ENCODE data around the gene HLA-F. TPM values are rescaled to one million over a fixed set of nuclear protein-coding genes. Genes with fewer than 3 reads are reported as not detected.

The HLA-F gene
- total RNA-seq, 2 experiments from 2014 or later = 300 to 444 TPM

GRCh38 chr6:29739882-29740261, 16.6 kb downstream of the HLA-F start:
- no peak overlapping the region for H3K27ac Mint-ChIP-seq
- CTCF ChIA-PET = interaction anchor here (5.3 to 8.4 kb wide), 3 partner anchors 9 to 95 kb away, joined by 60 to 89 read pairs (median 65); no protein-coding TSS in a partner anchor
- peaks cover 2% of the 10 kb centered on the region for H3K4me1 Mint-ChIP-seq

GRCh38 chr6:29741592-29741991, 18.4 kb downstream of the HLA-F start:
- H3K4me1 Mint-ChIP-seq = peaks cover 9% of the 10 kb centered on the region
- H3K4me3 Mint-ChIP-seq = no peak overlapping the region
- H3K36me3 Mint-ChIP-seq = peaks cover 10% of the 10 kb centered on the region
- no peaks in the 10 kb centered on the region for H3K9me3 Mint-ChIP-seq (ENCODE audit: low read depth)
- DNase-seq = peak; percentile 33
- ATAC-seq = no peak
- H3K27me3 Mint-ChIP-seq = no peaks in the 10 kb centered on the region
- no peak overlapping the region for H3K27ac Mint-ChIP-seq
- CTCF ChIA-PET = interaction anchor here (1.1 to 2.7 kb wide), 5 partner anchors 10 to 39 kb away, joined by 3 to 13 read pairs (median 4); no protein-coding TSS in a partner anchor

More at GRCh38 chr6:29739882-29740261, 16.6 kb downstream of the HLA-F start:
- H3K9me3 Mint-ChIP-seq (ENCODE audit: low read depth) = no peaks in the 10 kb centered on the region
- H3K4me3 Mint-ChIP-seq = no peak overlapping the region
- no peaks in the 10 kb centered on the region for H3K27me3 Mint-ChIP-seq
- DNase-seq (no peak), ATAC-seq (no peak)
- peaks cover 15% of the 10 kb centered on the region for H3K36me3 Mint-ChIP-seq

GRCh38 chr6:29742127-29742526, 18.9 kb downstream of the HLA-F start:
- no peak overlapping the region for H3K4me3 Mint-ChIP-seq

GRCh38 chr6:29743025-29743424, 19.8 kb downstream of the HLA-F start:
- no peak overlapping the region for H3K27ac Mint-ChIP-seq
- no peak for DNase-seq
- H3K4me1 Mint-ChIP-seq = peaks cover 22% of the 10 kb centered on the region
- no peak overlapping the region for H3K4me3 Mint-ChIP-seq
- H3K27me3 Mint-ChIP-seq = no peaks in the 10 kb centered on the region
- CTCF ChIA-PET = interaction anchor here (1.5 to 2.7 kb wide), 2 partner anchors 10 to 15 kb away, joined by 4 to 13 read pairs; no protein-coding TSS in a partner anchor
- H3K36me3 Mint-ChIP-seq = peaks cover 8% of the 10 kb centered on the region
- no peaks in the 10 kb centered on the region for H3K9me3 Mint-ChIP-seq (ENCODE audit: low read depth)
- no peak for ATAC-seq

More at GRCh38 chr6:29742127-29742526, 18.9 kb downstream of the HLA-F start:
- Mint-ChIP-seq H3K36me3 (peaks cover 10% of the 10 kb centered on the region), H3K4me1 (peaks cover 14% of the 10 kb centered on the region), H3K9me3 (ENCODE audit: low read depth) (no peaks in the 10 kb centered on the region), H3K27me3 (no peaks in the 10 kb centered on the region), H3K27ac (no peak overlapping the region)
- CTCF ChIA-PET = interaction anchor here (1.1 to 2.7 kb wide), 5 partner anchors 9 to 39 kb away, joined by 3 to 13 read pairs (median 4); no protein-coding TSS in a partner anchor
- no peak for ATAC-seq
- DNase-seq = peak; percentile 36

- Mint-ChIP-seq H3K4me3 (no peak overlapping the region), H3K27me3 (no peaks in the 10 kb centered on the region), H3K9me3 (ENCODE audit: low read depth) (no peaks in the 10 kb centered on the region), H3K27ac (no peak overlapping the region), H3K4me1 (peaks cover 24% of the 10 kb centered on the region), H3K36me3 (peaks cover 6% of the 10 kb centered on the region)
- CTCF ChIA-PET = interaction anchor here (2.7 kb wide), 1 partner anchor 10 kb away, joined by 13 read pairs; no protein-coding TSS in a partner anchor
- ATAC-seq (no peak), DNase-seq (no peak)
Measured at GRCh38 chr6:29743568-29743967, 20.3 kb downstream of the HLA-F start.

- H3K4me1 Mint-ChIP-seq = peaks cover 26% of the 10 kb centered on the region
- CTCF ChIA-PET = no interaction called here
- no peaks in the 10 kb centered on the region for H3K27me3 Mint-ChIP-seq
- DNase-seq (no peak), ATAC-seq (no peak)
- H3K4me3 Mint-ChIP-seq = no peak overlapping the region
- no peak overlapping the region for H3K27ac Mint-ChIP-seq
- H3K9me3 Mint-ChIP-seq (ENCODE audit: low read depth) = no peaks in the 10 kb centered on the region
- H3K36me3 Mint-ChIP-seq = peaks cover 4% of the 10 kb centered on the region
Measured at GRCh38 chr6:29744131-29744530, 20.9 kb downstream of the HLA-F start.

- Mint-ChIP-seq H3K4me1 (peaks cover 31% of the 10 kb centered on the region), H3K27ac (no peak overlapping the region), H3K4me3 (no peak overlapping the region), H3K9me3 (ENCODE audit: low read depth) (no peaks in the 10 kb centered on the region), H3K27me3 (no peaks in the 10 kb centered on the region), H3K36me3 (peaks cover 4% of the 10 kb centered on the region)
- CTCF ChIA-PET = interaction anchor here (0.7 to 1.2 kb wide), 2 partner anchors 8 to 11 kb away, joined by 3 to 4 read pairs; no protein-coding TSS in a partner anchor
- DNase-seq (no peak), ATAC-seq (no peak)
Measured at GRCh38 chr6:29744621-29745020, 21.4 kb downstream of the HLA-F start.

GRCh38 chr6:29745386-29745785, 22.2 kb downstream of the HLA-F start:
- DNase-seq = no peak
- CTCF ChIA-PET = interaction anchor here (0.7 to 1.2 kb wide), 2 partner anchors 9 to 11 kb away, joined by 3 to 4 read pairs; no protein-coding TSS in a partner anchor
- no peaks in the 10 kb centered on the region for H3K9me3 Mint-ChIP-seq (ENCODE audit: low read depth)
- peaks cover 4% of the 10 kb centered on the region for H3K36me3 Mint-ChIP-seq
- H3K27me3 Mint-ChIP-seq = no peaks in the 10 kb centered on the region
- no peak for ATAC-seq
- no peak overlapping the region for H3K4me3 Mint-ChIP-seq
- H3K4me1 Mint-ChIP-seq = peaks cover 38% of the 10 kb centered on the region
- H3K27ac Mint-ChIP-seq = no peak overlapping the region

GRCh38 chr6:29745855-29746449, 22.7 kb downstream of the HLA-F start:
- Mint-ChIP-seq H3K27ac (no peak overlapping the region), H3K9me3 (ENCODE audit: low read depth) (no peaks in the 10 kb centered on the region), H3K4me1 (peaks cover 43% of the 10 kb centered on the region), H3K36me3 (peaks cover 4% of the 10 kb centered on the region), H3K27me3 (no peaks in the 10 kb centered on the region), H3K4me3 (no peak overlapping the region)
- CTCF ChIA-PET = interaction anchor here (1.2 kb wide), 1 partner anchor 10 kb away, joined by 4 read pairs; no protein-coding TSS in a partner anchor
- no peak for DNase-seq
- ATAC-seq = no peak

- DNase-seq (no peak), ATAC-seq (no peak)
- H3K36me3 Mint-ChIP-seq = peaks cover 4% of the 10 kb centered on the region
- H3K27ac Mint-ChIP-seq = no peak overlapping the region
- H3K9me3 Mint-ChIP-seq (ENCODE audit: low read depth) = no peaks in the 10 kb centered on the region
- H3K27me3 Mint-ChIP-seq = no peaks in the 10 kb centered on the region
- peaks cover 52% of the 10 kb centered on the region for H3K4me1 Mint-ChIP-seq
- peak overlapping the region; percentile 94 for H3K4me3 Mint-ChIP-seq
- CTCF ChIA-PET = interaction anchor here (0.7 to 7.1 kb wide), 7 partner anchors 10 to 145 kb away, joined by 3 to 71 read pairs (median 5); no protein-coding TSS in a partner anchor
Measured at GRCh38 chr6:29746846-29747687, 23.8 kb downstream of the HLA-F start.

- ATAC-seq = no peak
- H3K36me3 Mint-ChIP-seq = peaks cover 4% of the 10 kb centered on the region
- peak overlapping the region; percentile 94 for H3K4me3 Mint-ChIP-seq
- no peaks in the 10 kb centered on the region for H3K9me3 Mint-ChIP-seq (ENCODE audit: low read depth)
- H3K27me3 Mint-ChIP-seq = no peaks in the 10 kb centered on the region
- CTCF ChIA-PET = interaction anchor here (1.1 to 7.1 kb wide), 9 partner anchors 9 to 96 kb away, joined by 4 to 71 read pairs (median 6); no protein-coding TSS in a partner anchor
- H3K27ac Mint-ChIP-seq = peak overlapping the region; percentile 62
- H3K4me1 Mint-ChIP-seq = peaks cover 52% of the 10 kb centered on the region
- DNase-seq = no peak
Measured at GRCh38 chr6:29747688-29748250, 24.5 kb downstream of the HLA-F start.

GRCh38 chr6:29748391-29749307, 25.4 kb downstream of the HLA-F start:
- DNase-seq (peak; percentile 90), ATAC-seq (peak; percentile 85)
- peak overlapping the region; percentile 87 for H3K27ac Mint-ChIP-seq
- peaks cover 56% of the 10 kb centered on the region for H3K4me1 Mint-ChIP-seq
- peak overlapping the region; percentile 94 for H3K4me3 Mint-ChIP-seq
- H3K9me3 Mint-ChIP-seq (ENCODE audit: low read depth) = no peaks in the 10 kb centered on the region
- H3K36me3 Mint-ChIP-seq = peaks cover 5% of the 10 kb centered on the region
- H3K27me3 Mint-ChIP-seq = no peaks in the 10 kb centered on the region
- CTCF ChIA-PET = interaction anchor here (0.8 to 7.1 kb wide), 13 partner anchors 8 to 471 kb away, joined by 3 to 71 read pairs (median 5); no protein-coding TSS in a partner anchor
